HuH-7 (cell line): ENCODE data around the gene SLC44A2.

Source experiments
- DNase-seq: peaks from one replicate; pipeline ENCODE4 v3.0.0; 2011; ENCODE audit warnings: low spot score

SLC44A2 gene

GRCh38 chr19:10625003-10625761 is at the start of gene SLC44A2:
SLC44A2 (plus strand) TSS chr19:10625553; CDS start chr19:10625634, 81 bp downstream.
- DNase-seq = peak; percentile 45

- DNase-seq = no peak
These were observed 47.4 kb upstream of the SLC44A2 start for GRCh38 chr19:10577951-10578350.

GRCh38 chr19:10580979-10581631 is 44.2 kb upstream of the SLC44A2 start:
- peak; percentile 68 for DNase-seq

GRCh38 chr19:10582091-10582490 is 43.3 kb upstream of the SLC44A2 start:
- no peak for DNase-seq

GRCh38 chr19:10583036-10583776 is 42.1 kb upstream of the SLC44A2 start:
- DNase-seq = no peak

GRCh38 chr19:10586396-10586795 is 39.0 kb upstream of the SLC44A2 start:
- DNase-seq = no peak

GRCh38 chr19:10587022-10587838 is 38.1 kb upstream of the SLC44A2 start, which contains the start of gene AP1M2:
AP1M2 (minus strand) TSS chr19:10587312; CDS start chr19:10587231, 81 bp downstream.
- DNase-seq = no peak

- no peak for DNase-seq
These were observed 37.6 kb upstream of the SLC44A2 start for GRCh38 chr19:10587839-10588150.

- DNase-seq = no peak
These were observed 32.2 kb upstream of the SLC44A2 start for GRCh38 chr19:10593148-10593547.

- DNase-seq = no peak
These were observed 31.3 kb upstream of the SLC44A2 start for GRCh38 chr19:10593820-10594637.

GRCh38 chr19:10600149-10600548 is 25.2 kb upstream of the SLC44A2 start:
- DNase-seq = no peak

GRCh38 chr19:10601999-10602329 is 23.4 kb upstream of the SLC44A2 start:
- DNase-seq = no peak

GRCh38 chr19:10602330-10603083 is 22.8 kb upstream of the SLC44A2 start:
- DNase-seq = peak; percentile 86

GRCh38 chr19:10603084-10603872 is 22.1 kb upstream of the SLC44A2 start:
- no peak for DNase-seq

- no peak for DNase-seq
These were observed 21.4 kb upstream of the SLC44A2 start for GRCh38 chr19:10603873-10604459.

- no peak for DNase-seq
These were observed 20.8 kb upstream of the SLC44A2 start for GRCh38 chr19:10604460-10604980.

GRCh38 chr19:10611907-10612306 is 13.4 kb upstream of the SLC44A2 start:
- DNase-seq = no peak

GRCh38 chr19:10612499-10613119 is 12.7 kb upstream of the SLC44A2 start:
- DNase-seq = no peak
